ENCODE data around the gene DUSP6.

The DUSP6 gene, protein sequence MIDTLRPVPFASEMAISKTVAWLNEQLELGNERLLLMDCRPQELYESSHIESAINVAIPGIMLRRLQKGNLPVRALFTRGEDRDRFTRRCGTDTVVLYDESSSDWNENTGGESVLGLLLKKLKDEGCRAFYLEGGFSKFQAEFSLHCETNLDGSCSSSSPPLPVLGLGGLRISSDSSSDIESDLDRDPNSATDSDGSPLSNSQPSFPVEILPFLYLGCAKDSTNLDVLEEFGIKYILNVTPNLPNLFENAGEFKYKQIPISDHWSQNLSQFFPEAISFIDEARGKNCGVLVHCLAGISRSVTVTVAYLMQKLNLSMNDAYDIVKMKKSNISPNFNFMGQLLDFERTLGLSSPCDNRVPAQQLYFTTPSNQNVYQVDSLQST

DNA sequence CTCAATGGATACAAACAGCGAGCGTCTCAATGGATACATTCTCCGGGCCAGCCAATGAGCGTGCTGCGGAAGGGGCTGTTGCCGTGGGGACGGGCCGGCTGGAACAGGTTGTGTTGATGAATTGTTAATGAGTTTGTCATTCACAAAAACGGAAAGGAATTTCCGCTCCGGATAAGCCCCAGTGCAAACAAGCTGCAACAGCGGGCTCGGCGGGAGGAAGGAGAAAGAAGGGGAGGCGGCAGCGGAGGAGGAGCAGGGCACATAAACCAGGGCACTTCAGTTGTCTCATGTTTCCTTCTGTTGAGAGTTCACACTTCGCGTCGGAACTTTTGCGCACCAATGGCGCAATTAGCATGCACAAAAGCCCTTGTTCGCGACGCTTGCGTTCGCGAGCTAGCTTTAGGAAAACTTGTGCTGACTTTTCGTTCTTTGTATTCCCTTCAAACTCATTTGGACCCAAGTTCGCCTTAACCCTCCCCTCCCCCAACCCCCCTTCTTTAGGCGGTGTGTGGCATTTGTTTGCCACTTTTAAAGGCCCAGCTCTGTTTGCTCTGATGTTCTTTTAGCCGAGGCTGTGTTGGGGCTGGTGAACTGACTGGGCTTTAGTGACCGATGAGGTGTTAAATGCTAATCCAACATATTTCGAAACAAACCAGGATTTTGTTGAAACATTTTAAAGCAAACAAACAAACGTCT lies at the start of gene DUSP6:
TSS of gene DUSP6 (minus strand) at position 10 of the 696 bp plus-strand sequence. CDS start 462 bp downstream, outside the sequence.
- peak; percentile 94 for DNase-seq

DNA sequence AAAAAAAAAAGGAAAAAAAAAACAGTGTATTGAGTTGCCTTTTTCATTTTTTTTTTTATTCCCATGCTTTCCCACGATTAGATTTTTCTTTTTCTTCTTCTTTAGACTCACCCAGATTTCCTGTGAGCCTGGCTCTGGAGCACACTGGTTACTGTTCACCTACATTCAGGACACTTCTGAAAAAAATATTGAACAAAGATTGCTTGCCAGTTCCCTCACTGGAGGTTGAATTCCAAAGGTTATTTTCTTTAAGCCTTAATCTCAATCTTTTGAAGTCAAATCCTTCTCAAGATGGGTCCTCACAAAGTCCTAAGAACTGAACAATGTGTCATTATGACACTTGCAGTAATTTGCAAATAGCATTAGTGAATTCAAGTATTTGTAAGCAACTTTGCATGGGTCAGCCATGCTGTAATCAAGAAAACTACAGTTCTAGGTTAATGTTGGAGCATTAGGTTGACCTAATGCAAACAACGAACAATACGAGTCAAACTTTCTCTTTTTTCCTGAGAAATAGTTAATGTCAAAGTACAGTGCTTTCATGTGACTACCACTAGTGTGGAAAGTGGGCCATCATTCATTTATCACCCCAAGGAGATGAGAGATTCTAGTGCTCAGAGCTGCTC lies 49.2 kb upstream of the DUSP6 start:
- no peak for DNase-seq

DNA sequence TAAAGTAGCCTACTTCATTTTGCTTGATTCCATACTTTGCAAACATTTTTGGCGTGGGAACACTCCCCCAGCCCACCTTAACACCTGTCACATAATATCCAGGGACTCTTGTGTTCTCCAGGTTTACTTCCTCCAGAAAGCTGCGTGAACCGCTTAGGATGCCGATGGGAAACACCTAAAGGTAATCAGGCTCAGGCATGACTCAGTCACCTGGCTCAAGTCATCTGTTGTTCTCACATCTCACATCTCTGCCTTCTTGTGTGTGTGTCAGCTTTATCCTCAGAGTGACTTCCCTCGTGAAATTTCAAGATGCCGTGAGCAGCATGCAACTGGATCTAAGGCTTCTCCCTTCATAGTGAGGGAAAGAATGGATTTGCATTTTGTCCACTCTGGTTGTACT lies 48.1 kb upstream of the DUSP6 start:
- no peak for DNase-seq

DNA sequence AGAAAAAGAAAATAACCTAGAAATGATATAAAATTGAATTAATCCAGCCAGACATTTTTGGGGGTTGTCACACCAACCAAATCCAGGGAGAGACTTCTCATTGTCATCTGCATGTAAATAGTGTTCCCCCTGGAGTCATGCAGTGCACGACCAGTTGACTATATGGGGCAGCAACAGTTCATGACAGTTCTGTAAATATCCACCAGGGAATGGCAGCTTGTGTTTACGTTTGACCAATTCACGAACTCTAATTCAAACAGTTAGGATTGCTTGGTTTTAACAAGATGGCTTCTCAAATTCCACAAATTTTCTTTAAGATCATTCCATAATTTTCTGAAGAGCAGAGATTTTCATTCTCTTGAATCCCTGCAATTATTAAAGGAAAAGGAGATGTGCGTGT lies 43.4 kb upstream of the DUSP6 start:
- no peak for DNase-seq

GRCh38 chr12:89393551-89394121 lies 41.3 kb upstream of the DUSP6 start:
- DNase-seq: no peak

DNA sequence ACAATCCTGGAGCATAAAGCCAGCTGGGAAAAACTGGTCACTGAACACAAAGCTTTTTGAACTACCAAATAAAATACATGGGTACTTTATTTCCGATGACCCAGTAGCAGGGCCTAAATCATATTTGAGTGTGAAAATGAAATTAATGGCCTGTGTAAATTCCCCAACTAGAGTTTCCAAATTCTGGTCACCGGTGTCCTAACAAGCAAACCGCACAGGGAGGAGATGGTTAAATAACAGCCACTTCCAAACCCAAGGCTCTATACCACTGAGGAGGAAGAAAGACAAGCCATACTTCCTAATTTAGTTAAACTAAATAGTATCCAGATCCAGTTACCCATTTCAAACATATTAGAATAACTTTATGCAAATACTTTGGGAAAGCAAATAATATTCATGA lies 40.1 kb upstream of the DUSP6 start:
- no peak for DNase-seq

GRCh38 chr12:89391726-89392336 lies 39.5 kb upstream of the DUSP6 start:
- no peak for DNase-seq

DNA sequence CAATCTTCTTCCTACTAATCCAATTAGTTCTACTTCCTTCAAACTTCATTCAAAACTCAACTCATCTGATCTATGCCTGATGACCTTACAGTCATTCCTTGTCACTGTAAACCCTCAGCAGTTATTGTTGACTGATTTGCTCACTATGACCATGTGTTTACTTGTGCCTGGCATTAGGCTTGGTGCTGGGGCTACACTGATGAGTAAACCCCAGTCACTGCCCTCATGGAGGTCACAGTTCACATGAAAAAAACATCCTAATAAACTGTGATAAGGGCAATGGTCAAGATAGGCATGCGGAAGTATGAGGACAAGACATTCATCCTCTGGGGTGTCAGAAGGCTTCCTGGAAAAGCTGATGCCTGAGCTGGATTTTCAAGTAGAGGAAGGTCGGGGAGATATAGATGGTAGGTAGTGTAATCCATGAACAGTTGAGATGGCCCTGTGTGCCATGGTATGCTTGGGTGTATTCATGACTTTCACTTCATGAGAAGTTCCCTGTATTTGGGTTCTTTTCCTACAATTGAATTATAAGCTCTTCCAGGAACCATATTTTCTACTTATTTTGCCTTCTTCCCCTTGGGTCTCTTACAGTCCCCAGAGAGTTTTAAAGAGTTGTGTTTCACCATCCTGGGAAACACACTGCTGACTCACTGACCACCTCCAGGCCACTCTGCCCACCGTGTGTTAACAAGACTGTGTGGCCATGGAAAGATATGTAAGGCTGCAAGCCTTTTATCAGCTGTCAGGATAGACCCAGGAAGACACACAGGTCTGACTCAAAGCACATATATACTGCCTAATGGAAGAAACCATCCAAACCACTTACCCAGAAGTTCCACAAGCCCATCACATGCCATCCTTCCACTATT lies 38.7 kb upstream of the DUSP6 start:
- no peak for DNase-seq

DNA sequence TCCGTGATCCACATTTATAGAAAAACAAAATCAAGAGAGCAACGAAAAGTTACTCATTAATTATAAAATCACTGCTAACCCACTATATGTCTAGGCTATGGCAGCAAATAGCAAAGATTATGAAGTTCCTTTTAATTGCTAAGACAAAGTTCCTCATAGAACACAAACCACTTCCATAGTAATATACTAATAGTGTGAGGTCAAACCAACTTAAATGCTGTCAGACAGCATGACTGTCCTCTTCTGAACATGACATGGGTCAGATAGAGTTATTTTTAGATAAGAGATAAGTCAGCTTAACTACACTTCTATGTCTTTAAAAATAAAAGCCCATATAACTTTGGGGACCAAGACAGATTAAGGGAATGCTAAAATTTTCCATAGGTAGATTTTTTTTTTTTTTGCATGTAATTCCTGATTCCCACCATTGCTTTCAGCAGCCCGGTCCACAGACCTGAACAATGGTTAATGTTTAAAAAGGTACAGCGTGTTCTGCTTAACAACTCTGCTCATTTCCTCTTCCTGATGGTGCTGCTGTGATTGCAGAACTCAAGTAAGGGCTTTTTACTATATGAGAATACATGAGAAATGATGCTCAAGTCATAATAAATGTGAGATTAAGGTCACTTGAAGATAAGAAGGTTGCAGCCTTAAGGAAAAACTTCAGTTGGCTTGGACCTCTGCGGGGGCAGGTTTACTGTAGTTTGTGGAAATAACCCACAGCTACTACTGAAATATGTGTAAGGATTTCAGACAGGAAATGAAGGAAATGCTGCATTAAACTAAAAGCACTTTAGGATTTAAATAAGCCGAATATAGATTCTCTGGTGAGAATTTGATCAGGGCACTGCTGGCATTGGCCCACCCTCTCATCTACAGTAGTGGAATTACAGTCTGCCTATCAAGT lies 37.7 kb upstream of the DUSP6 start:
- DNase-seq: no peak

- DNase-seq: no peak
Measured at GRCh38 chr12:89386138-89386537, 33.8 kb upstream of the DUSP6 start.

DNA sequence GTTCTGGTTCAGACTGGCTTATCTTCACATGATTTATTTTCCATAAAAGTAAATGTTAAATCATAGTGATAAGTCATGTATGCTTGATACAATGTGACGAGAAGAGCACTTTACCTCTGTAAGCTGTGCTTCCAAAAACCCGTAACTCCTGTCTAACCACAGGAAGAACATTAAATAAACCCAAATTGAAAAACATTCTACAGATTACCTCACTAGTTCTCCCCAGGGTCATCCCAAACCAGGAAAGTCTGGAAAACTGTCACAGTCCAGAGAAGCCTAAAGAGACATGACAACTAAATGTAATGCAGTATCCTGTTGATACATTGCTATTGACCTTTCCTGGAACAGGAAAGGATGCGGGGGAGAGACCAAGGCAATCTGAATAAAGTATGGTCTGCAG lies 32.5 kb upstream of the DUSP6 start:
- DNase-seq: no peak

GRCh38 chr12:89384050-89384758 lies 31.9 kb upstream of the DUSP6 start:
- DNase-seq: no peak

DNA sequence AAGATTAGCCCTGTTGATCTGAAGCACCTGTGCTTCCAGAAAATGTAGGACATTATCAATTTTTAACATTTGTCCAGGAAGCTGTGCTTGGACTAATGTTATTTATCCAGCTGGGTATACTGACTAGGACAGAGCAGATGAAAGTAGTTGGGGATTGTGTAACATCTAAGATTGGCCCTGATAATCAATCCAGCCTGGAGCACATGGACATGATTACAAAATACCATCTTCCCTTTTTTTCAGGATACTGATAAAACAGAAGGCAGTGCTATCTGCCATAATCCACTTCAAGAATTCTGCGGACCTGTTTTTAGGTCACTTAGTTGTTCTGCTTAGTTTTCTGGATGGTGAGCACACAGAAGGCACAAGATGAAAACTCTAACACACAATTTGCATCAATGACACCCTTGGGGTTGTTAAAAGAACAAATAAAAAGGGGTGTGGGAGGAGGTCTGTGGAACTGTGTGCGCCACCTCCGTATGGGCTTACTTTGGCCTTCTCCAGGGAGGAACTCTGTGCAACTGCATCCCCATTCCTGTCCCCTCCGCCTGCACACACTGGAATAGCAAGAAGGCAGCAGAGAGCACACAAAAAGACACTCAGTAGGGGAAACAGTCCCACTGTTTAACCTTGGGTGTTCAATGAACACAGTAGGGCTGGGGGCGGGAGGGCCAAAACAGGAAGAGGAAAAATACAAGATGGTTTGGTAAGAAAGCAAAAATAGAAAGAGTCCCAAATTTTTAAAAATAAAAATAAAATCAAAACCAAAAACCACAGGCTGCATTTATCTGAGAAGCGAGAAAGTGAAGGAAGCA lies 31.1 kb upstream of the DUSP6 start:
- no peak for DNase-seq

DNA sequence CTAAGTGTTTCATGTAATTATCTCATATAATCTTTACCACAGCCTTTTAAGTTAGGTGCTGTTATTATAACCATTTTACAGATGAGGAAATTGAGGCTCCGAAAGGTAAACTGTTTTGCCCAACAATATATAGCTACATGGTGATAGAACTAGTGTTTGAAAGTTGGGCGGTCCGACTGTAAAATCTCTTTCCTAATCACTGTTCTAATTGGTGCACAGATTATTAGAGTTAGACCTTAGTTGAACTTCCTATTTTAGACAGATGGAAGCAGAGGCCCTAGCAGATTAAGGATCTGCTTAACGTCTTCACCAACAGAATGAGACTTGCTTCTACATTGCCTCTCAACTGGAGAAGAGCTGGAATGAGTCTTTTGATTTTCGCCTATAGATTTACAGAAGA lies 30.0 kb upstream of the DUSP6 start:
- DNase-seq: no peak

DNA sequence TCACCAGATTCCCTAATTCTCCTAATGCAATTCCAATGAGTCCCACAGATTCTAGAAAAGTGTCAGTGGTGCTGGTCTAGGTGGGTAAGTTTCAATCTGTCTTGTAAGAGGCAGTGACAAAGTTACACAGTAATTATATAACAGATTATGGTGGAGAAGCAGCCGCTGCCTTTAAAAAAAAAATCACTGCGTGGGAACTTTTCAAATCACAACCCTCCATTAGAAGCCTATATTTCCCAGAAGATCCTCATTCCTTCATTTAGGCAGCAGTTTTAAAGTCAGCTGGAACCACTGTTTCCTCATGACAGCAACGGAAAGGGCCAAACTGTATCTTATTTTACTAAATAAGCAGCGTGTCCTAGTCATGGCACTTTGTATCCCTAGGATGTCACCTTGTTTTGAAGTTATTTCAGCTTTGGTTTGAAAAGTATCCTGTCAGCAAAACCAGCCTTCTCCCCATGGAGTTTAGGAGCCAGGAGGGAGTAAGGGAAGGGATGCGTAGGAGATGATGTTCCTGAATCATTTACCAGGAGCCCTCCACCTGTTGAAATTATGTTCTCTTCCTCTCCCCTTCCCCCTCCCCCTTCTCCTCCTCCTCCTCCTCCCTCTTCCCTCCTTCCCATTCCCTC lies 27.7 kb upstream of the DUSP6 start:
- DNase-seq: no peak

DNA sequence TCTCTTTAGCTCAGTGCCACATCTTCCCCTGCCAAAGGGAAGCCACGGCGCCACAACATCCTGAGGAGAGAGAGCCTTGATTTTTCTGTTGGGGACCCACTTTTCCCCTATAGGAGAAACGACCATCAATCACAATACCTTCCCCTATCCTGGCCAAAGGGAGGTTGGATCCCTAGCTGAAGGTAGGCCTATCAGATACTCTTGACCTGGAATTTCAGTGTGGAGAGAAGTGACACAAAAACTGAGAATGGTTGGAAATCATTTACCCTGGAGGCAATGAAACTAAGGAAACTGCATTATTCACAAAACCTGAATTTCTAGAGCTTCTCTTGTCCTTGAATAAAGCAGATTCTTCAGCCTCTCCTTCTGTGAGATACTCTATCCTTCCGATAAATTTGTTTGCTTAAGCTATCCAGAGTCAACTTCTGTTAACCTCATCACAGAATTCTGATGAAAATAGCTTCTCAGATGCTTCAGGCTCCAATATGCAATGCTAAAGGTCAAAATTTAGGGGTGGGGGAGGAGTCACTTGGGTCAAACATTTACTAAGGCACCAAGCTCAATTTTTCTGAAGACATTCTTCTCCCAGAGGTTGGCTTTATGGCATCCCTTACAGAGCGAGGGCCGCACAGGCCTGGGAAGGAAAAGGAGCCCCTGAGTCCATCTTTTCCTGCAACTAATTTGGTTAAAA lies 27.0 kb upstream of the DUSP6 start:
- no peak for DNase-seq

GRCh38 chr12:89376844-89377243 lies 24.5 kb upstream of the DUSP6 start:
- no peak for DNase-seq

GRCh38 chr12:89376202-89376529 lies 23.9 kb upstream of the DUSP6 start:
- DNase-seq: no peak
